Measurements from ENCODE around the gene GAB2. TPM values are rescaled to one million over a fixed set of nuclear protein-coding genes. Genes with fewer than 3 reads are reported as not detected.

GAB2 gene
- total and polyA plus RNA-seq, 12 donors = 2.4 to 22.4 (median 16.2) TPM

GRCh38 chr11:78221396-78222315 is 196.0 kb downstream of the GAB2 start:
- WGBS, 4 donors = 83 to 92% (median 87%) methylated on average over 13 of the region's 13 CpGs

DNA sequence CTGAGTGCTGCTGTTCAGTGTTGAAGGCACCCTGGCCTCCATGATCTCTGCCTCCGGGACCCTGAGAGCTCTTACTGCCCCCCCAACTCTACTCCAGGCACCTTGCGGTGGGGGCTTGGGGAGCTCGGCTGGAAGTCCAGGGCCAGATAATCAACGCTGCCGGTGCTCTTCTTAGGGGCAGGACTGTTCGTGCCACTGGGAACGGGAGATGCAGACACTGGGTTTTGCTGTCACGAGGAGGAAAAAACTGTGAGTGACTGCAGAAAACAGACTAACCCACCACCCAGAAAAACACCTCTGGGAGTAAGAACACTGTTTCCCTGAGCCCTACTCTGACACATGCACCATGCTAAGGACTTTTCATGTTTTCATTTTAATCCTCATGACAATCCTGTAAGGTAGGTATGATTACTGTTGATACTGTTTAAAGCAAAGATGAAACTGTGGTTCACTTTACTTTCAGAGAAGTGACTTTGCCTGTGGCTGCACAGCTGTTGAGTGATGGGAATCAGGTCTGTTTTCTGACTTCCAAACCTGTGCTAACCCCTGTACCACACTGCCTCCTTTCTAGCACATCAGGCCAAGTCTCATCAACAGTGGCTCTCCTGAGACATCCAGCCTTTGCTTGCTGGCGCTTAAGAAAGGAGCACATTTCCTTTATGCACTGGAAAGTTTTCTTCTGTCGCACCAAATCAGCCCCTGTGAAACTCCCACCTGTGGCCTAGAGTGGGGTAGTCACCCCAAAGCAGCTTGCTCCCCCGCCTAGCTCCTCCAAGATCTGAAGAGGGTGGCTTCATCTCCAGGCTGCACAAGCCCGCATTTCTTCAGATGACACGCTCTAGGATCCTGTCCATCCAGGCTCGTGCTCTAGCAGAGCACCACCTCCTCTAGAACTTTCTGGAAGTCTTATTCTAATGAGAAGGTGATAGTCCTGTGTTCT is 197.1 kb downstream of the GAB2 start:
- Histone ChIP-seq H3K27ac (no peak overlapping the region), H3K27me3 (no peaks in the 10 kb centered on the region), H3K36me3 (replicated peaks in 1 of 2) (peaks cover 0 to 88% of the 10 kb centered on the region in 2 donors), H3K4me3 (no peak overlapping the region), H3K4me1 (replicated peaks in 1 of 2) (no peaks in the 10 kb centered on the region), H3K9me3 (replicated peaks in 1 of 3) (no peaks in the 10 kb centered on the region)
- intact Hi-C loops (cut with DNase I) = no loop called here
- 93 to 100% (median 94%) methylated on average over 7 to 14 of the region's 14 CpGs for WGBS, 4 donors
- peak in 2 of 7 donors; percentile 10 to 24 for DNase-seq
- TF ChIP-seq CTCF (IDR thresholded peaks at IDR 0.05) (no peak), POLR2A (IDR thresholded peaks at IDR 0.05) (no peak)

More at GRCh38 chr11:78221396-78222315, 196.0 kb downstream of the GAB2 start:
- no peaks in the 10 kb centered on the region for H3K27me3 ChIP-seq
- intact Hi-C loops (cut with DNase I) = no loop called here
- H3K4me3 ChIP-seq = no peak overlapping the region
- no peaks in the 10 kb centered on the region for H3K9me3 ChIP-seq (replicated peaks in 1 of 3)
- TF ChIP-seq CTCF (IDR thresholded peaks at IDR 0.05) (no peak), POLR2A (IDR thresholded peaks at IDR 0.05) (no peak)
- peak in 3 of 7 donors; percentile 11 to 49 (median 14) for DNase-seq
- peaks cover 0 to 88% of the 10 kb centered on the region in 2 donors for H3K36me3 ChIP-seq (replicated peaks in 1 of 2)
- no peak overlapping the region for H3K27ac ChIP-seq
- peaks cover 0 to 4% of the 10 kb centered on the region in 2 donors for H3K4me1 ChIP-seq (replicated peaks in 1 of 2)

GRCh38 chr11:78219493-78220217 is 198.0 kb downstream of the GAB2 start:
- WGBS, 4 donors = 86 to 91% (median 89%) methylated on average over 6 to 7 of the region's 7 CpGs
- H3K36me3 ChIP-seq (replicated peaks in 1 of 2) = peaks cover 0 to 88% of the 10 kb centered on the region in 2 donors

More at GRCh38 chr11:78219493-78220217, 198.0 kb downstream of the GAB2 start:
- intact Hi-C loops (cut with DNase I) = loop anchor here in 1 of 2 donors (10.0 kb wide), 1 partner anchor 345 kb away; no protein-coding TSS in a partner anchor
- no peak overlapping the region for H3K27ac ChIP-seq
- H3K9me3 ChIP-seq (replicated peaks in 1 of 3) = no peaks in the 10 kb centered on the region
- peak in 4 of 7 donors; percentile 3 to 35 (median 14) for DNase-seq
- TF ChIP-seq POLR2A (IDR thresholded peaks at IDR 0.05) (no peak), CTCF (IDR thresholded peaks at IDR 0.05) (no peak)
- H3K4me3 ChIP-seq = no peak overlapping the region
- no peaks in the 10 kb centered on the region for H3K27me3 ChIP-seq
- H3K4me1 ChIP-seq (replicated peaks in 1 of 2) = no peaks in the 10 kb centered on the region

Measured in adrenal gland (tissue), 12 donors.